Stimulated activated CD4-positive, alpha-beta T cell treated with anti-CD3 and anti-CD28 coated beads, Interleukin-12 subunit alpha, Interleukin-12 subunit beta, amount 100 ng/mL, for 24 hours (primary cell): ENCODE measurements around the gene CCBE1.

ENCODE experiments used
- DNase-seq, 2 experiments: peaks; one replicate each; pipeline ENCODE4 v3.0.0-alpha.2; 2020; ENCODE audit warnings: low read depth in 2 of 2

The CCBE1 gene

DNA sequence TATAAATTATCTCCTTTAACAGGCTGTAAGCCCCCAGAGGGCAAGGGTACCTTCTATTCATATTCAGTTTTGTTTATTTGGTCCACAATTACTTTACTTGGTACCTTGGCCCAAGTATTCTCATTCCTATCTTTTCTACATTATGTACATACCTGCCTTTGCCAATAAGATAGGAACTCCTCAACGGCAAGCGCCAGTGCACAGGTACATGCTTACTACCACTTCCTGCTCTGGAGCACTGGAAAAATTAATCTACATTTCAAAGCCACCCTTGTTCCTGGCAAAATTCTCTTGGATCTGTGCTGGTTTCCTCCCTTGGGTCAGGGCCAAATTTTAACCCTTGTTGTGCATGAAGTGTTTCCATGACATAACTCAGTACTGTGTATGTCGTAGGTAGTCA is 303.8 kb downstream of the CCBE1 start:
- no peak for DNase-seq

DNA sequence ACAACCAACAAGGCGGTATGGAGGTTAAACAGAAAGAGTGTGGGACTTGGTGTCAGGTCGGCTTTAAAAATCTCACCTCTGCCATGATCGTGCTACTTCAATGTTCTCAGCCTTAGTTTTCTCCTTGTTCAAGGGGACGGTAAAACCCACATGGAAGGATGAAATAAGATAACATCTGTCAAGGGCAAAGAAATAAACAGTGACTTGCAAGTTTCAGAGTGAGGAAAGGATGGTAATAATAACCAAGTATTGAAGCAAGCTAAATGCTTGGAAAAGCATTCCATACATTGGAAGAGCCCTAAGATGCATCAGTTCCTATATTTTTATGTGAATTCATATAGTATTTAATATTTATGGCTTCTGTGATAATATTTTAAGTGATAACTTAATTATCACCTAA is 308.4 kb downstream of the CCBE1 start:
- DNase-seq = no peak

- no peak for DNase-seq
These were observed 309.3 kb downstream of the CCBE1 start for GRCh38 chr18:59387687-59388565.

GRCh38 chr18:59386909-59387686 is 310.1 kb downstream of the CCBE1 start:
- no peak for DNase-seq

- no peak for DNase-seq
These were observed 312.0 kb downstream of the CCBE1 start for GRCh38 chr18:59385191-59385590.

DNA sequence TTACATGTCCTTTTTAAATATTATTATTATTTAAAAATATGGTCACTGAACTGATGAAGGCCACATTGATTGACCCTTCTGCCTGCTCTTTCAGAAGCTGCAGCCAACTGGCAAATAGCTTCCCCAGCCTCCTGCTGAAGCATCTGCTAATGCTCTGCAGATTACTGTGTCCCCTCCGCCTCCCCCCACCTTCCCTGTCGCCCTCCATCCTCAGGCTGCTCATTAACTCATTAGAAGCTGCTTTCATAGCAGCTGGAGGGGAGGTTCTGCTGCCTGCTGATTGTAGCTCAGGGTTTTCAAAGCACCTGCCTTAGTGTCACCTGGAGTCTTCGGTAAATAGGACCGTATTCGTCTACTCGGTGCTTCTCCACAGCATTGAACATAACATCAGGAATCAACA is 313.4 kb downstream of the CCBE1 start:
- no peak for DNase-seq

DNA sequence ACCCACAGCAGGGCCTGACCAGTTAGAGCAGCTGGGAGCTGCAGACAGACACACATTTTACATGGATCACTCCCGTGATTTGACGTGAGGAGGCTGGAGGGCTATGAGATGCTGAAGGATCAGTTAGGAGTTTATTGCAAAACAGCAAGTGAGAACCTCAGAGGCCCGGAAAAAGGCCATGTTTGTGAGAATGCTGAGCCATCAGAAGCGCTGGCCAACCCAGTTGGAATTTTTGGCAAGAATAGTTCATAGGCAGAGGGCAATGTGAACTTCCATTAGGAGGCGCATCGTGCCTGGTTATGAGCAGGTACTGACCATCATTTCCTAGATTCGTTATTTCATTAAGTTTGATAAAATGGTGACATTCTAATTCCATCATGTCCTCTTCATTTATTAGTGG is 314.8 kb downstream of the CCBE1 start:
- no peak for DNase-seq

GRCh38 chr18:59381949-59382348 is 315.3 kb downstream of the CCBE1 start:
- no peak for DNase-seq
